Breast epithelium (tissue), 3 donors: ENCODE results near the gene IRF3.

Experiments
- POLR2A ChIP-seq: fragments of 450-650 bp; IDR thresholded peaks from one replicate; pipeline ENCODE4 v1.6.1; 2016; ENCODE audit warnings: antibody characterized with exemption, mild to moderate bottlenecking, moderate library complexity
- POLR2AphosphoS5 ChIP-seq, 3 donors: sonication (generic); formaldehyde crosslinking; IDR thresholded peaks; one replicate each; pipeline ENCODE4 v1.6.1; 2017; ENCODE audit warnings: antibody characterized with exemption in 3 of 3
- TF ChIP-seq, protein P1 (sequence below), 3 donors: fragments of 450-650 bp; IDR thresholded peaks; one replicate each; pipeline ENCODE4 v1.5.1; 2016 to 2017; ENCODE audit warnings: antibody characterized with exemption in 3 of 3, mild to moderate bottlenecking in 3 of 3, moderate library complexity in 3 of 3

DNA sequence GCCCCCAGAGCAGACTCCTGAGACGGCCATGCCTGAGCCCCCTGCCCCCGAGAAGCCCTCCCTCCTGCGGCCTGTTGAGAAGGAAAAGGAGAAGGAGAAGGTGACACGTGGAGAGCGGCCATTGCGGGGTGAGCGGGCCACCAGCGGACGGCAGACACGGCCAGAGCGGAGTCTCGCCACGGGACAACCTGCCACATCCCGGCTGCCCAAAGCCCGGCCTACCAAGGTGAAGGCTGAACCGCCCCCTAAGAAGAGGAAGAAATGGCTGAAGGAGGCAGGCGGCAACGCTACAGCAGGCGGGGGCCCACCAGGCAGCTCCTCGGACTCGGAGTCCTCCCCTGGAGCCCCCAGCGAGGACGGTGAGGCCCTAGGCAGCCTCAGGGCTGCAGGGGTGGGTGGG is 49.8 kb downstream of the IRF3 start:
- TF ChIP-seq, protein P1, sequence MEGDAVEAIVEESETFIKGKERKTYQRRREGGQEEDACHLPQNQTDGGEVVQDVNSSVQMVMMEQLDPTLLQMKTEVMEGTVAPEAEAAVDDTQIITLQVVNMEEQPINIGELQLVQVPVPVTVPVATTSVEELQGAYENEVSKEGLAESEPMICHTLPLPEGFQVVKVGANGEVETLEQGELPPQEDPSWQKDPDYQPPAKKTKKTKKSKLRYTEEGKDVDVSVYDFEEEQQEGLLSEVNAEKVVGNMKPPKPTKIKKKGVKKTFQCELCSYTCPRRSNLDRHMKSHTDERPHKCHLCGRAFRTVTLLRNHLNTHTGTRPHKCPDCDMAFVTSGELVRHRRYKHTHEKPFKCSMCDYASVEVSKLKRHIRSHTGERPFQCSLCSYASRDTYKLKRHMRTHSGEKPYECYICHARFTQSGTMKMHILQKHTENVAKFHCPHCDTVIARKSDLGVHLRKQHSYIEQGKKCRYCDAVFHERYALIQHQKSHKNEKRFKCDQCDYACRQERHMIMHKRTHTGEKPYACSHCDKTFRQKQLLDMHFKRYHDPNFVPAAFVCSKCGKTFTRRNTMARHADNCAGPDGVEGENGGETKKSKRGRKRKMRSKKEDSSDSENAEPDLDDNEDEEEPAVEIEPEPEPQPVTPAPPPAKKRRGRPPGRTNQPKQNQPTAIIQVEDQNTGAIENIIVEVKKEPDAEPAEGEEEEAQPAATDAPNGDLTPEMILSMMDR (IDR thresholded peaks at IDR 0.05) = no peak
- no peak for TF ChIP-seq POLR2A
- no peak for TF ChIP-seq POLR2AphosphoS5 (IDR thresholded peaks at IDR 0.05)
